ENCODE results near the gene PIK3R6. TPM values are rescaled to one million over a fixed set of nuclear protein-coding genes. Genes with fewer than 3 reads are reported as not detected.

The PIK3R6 gene
- total RNA-seq, 2 donors from 2014 or later = 2.1 to 2.5 TPM

DNA sequence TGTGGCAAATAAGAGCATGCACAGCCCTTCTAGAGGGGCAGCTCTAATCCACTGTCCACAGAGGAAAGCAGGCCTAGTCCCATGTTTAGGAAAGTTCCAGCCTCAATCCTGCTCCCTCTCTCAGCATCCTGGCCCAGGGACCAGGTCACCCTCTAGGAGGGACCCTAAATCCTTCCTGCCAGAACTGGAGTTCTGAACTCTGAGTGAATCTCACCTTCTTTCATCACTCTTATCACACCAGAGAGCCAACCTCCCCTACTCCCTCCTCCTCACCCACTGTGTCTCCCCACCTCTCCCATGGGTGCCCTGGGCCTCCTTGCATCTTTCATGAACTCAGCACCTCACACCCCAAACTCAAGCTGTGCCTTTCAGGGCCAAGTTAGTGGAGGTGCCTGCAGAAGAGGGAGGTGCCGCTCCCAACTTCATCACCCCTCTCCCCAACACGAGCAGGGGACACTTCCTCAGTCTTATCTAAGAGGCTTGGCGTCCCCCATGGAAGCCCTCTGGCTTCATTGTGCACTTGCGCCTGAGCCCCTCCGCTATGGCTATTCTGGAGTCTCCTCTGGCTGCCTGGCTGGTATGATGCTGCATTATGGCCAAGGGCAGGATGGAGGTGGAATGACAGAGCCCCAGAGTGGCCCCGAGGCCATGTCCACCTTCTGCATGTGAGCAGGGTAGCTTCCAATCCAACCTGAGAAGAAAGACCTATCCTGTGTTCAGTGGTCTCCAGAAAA is 31.7 kb downstream of the PIK3R6 start:
- no peaks in the 10 kb centered on the region for H3K27me3 Mint-ChIP-seq (ENCODE audit: insufficient read depth)
- peaks cover 11% of the 10 kb centered on the region for H3K4me1 Mint-ChIP-seq
- WGBS, 2 experiments (ENCODE audit: insufficient coverage in 1 of 2, insufficient read length in 1 of 2) = 96 to 100% methylated on average over 2 to 6 of the region's 6 CpGs
- H3K4me3 Mint-ChIP-seq = no peak overlapping the region
- H3K36me3 ChIP-seq (ENCODE audit: control insufficient read depth, insufficient read depth, low read length) = no peaks in the 10 kb centered on the region
- H3K9ac ChIP-seq (ENCODE audit: extremely low read depth, low read length, poor library complexity, severe bottlenecking) = no peak overlapping the region
- no peak overlapping the region for H3K4me3 ChIP-seq (ENCODE audit: low read length)
- H3K27ac Mint-ChIP-seq = no peak overlapping the region
- no peak overlapping the region for H3K27ac ChIP-seq (ENCODE audit: low read depth, low read length)
- no peaks in the 10 kb centered on the region for H3K9me3 ChIP-seq (ENCODE audit: control insufficient read depth, low read length)
- no peaks in the 10 kb centered on the region for H3K4me1 ChIP-seq (ENCODE audit: control insufficient read depth, insufficient read depth, low read length)
- DNase-seq = peak; percentile 36
- peaks cover 3% of the 10 kb centered on the region for H3K36me3 Mint-ChIP-seq (ENCODE audit: low read depth)
- H3K27me3 ChIP-seq (ENCODE audit: control insufficient read depth, insufficient read depth, low read length, poor library complexity, severe bottlenecking) = no peaks in the 10 kb centered on the region
- TF ChIP-seq, protein P1, sequence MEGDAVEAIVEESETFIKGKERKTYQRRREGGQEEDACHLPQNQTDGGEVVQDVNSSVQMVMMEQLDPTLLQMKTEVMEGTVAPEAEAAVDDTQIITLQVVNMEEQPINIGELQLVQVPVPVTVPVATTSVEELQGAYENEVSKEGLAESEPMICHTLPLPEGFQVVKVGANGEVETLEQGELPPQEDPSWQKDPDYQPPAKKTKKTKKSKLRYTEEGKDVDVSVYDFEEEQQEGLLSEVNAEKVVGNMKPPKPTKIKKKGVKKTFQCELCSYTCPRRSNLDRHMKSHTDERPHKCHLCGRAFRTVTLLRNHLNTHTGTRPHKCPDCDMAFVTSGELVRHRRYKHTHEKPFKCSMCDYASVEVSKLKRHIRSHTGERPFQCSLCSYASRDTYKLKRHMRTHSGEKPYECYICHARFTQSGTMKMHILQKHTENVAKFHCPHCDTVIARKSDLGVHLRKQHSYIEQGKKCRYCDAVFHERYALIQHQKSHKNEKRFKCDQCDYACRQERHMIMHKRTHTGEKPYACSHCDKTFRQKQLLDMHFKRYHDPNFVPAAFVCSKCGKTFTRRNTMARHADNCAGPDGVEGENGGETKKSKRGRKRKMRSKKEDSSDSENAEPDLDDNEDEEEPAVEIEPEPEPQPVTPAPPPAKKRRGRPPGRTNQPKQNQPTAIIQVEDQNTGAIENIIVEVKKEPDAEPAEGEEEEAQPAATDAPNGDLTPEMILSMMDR (conservative IDR thresholded peaks at IDR 0.05) = no peak
- H3K9me3 Mint-ChIP-seq = no peaks in the 10 kb centered on the region

DNA sequence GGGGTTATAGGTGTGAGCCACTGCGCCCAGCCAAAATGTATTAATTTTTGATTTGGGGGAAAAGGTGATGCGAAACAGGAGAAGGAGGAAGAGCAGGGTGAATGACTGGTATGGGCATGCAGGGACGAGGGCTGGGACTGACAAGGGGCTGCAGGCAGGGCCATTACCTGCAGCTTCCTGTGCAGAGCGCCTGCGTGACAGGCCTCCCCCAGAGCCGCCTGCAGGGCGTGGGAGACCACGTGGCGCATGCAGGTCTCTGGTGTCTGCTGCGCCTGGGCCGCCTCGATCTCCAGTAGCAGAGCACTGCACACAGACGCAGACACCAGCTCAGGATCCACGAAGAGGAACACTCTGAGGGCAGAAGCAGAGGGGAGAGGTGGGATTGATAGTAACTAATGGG is 32.4 kb downstream of the PIK3R6 start:
- TF ChIP-seq, protein P1 (conservative IDR thresholded peaks at IDR 0.05) = no peak

DNA sequence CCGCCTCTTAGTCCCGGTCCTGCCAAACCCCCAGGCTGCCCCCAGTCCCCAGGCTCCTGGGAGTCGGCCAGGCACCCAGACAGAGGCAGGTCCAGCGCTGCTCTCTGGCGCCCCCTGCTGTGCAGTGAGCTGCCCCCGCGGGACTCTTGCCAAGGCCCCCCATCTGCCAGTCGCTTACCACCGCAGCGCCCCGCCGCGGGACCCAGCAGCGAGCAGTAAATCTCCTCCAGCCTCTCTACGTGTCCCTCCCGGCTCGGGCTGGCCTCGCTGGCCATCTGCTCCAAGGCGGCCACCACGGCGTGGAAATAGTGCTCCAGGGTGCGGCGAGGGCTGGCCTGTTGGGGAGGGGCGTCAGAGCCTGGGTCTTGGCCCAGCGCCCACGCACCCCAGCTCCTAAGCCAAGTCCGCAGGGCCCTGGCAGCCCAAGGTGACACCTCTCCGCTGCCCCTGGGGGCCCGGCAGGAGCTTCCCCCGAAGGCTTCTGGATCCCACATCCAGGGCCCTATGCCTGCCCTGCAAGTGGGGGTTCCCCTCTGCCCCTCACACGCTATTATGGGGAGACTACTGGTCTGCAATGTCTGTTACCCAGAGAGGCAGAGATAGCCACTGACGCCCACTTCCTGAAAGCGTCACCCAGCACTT is 34.6 kb downstream of the PIK3R6 start:
- Histone ChIP-seq H3K9ac (ENCODE audit: extremely low read depth, low read length, poor library complexity, severe bottlenecking) (no peak overlapping the region), H3K27ac (ENCODE audit: low read depth, low read length) (no peak overlapping the region), H3K4me3 (ENCODE audit: low read length) (no peak overlapping the region), H3K9me3 (ENCODE audit: control insufficient read depth, low read length) (no peaks in the 10 kb centered on the region), H3K4me1 (ENCODE audit: control insufficient read depth, insufficient read depth, low read length) (no peaks in the 10 kb centered on the region), H3K36me3 (ENCODE audit: control insufficient read depth, insufficient read depth, low read length) (no peaks in the 10 kb centered on the region), H3K27me3 (ENCODE audit: control insufficient read depth, insufficient read depth, low read length, poor library complexity, severe bottlenecking) (no peaks in the 10 kb centered on the region)
- Mint-ChIP-seq H3K4me1 (peaks cover 7% of the 10 kb centered on the region), H3K9me3 (no peaks in the 10 kb centered on the region), H3K27ac (no peak overlapping the region), H3K4me3 (no peak overlapping the region), H3K36me3 (ENCODE audit: low read depth) (peaks cover 3% of the 10 kb centered on the region), H3K27me3 (ENCODE audit: insufficient read depth) (no peaks in the 10 kb centered on the region)
- TF ChIP-seq, protein P1 (conservative IDR thresholded peaks at IDR 0.05) = peak; percentile 92
- WGBS, 2 experiments (ENCODE audit: insufficient coverage in 1 of 2, insufficient read length in 1 of 2) = 77 to 86% methylated on average over 19 to 33 of the region's 33 CpGs
- peak; percentile 97 for DNase-seq

More for the DNA sequence above, 32.4 kb downstream of the PIK3R6 start:
- H3K4me3 ChIP-seq (ENCODE audit: low read length) = no peak overlapping the region
- WGBS, 2 experiments (ENCODE audit: insufficient coverage in 1 of 2, insufficient read length in 1 of 2) = 88 to 95% methylated on average over 11 to 14 of the region's 14 CpGs
- Mint-ChIP-seq H3K4me3 (no peak overlapping the region), H3K36me3 (ENCODE audit: low read depth) (peaks cover 3% of the 10 kb centered on the region), H3K27ac (no peak overlapping the region), H3K4me1 (peaks cover 11% of the 10 kb centered on the region), H3K9me3 (no peaks in the 10 kb centered on the region), H3K27me3 (ENCODE audit: insufficient read depth) (no peaks in the 10 kb centered on the region)
- H3K36me3 ChIP-seq (ENCODE audit: control insufficient read depth, insufficient read depth, low read length) = no peaks in the 10 kb centered on the region
- H3K4me1 ChIP-seq (ENCODE audit: control insufficient read depth, insufficient read depth, low read length) = no peaks in the 10 kb centered on the region
- peak; percentile 41 for DNase-seq
- no peak overlapping the region for H3K27ac ChIP-seq (ENCODE audit: low read depth, low read length)
- no peaks in the 10 kb centered on the region for H3K27me3 ChIP-seq (ENCODE audit: control insufficient read depth, insufficient read depth, low read length, poor library complexity, severe bottlenecking)
- H3K9me3 ChIP-seq (ENCODE audit: control insufficient read depth, low read length) = no peaks in the 10 kb centered on the region
- no peak overlapping the region for H3K9ac ChIP-seq (ENCODE audit: extremely low read depth, low read length, poor library complexity, severe bottlenecking)
